WI38 (cell line): ENCODE results near the gene AK2.

Experiments used
- H3K4me3 ChIP-seq: 2 replicates; pipeline ENCODE4 v1.5.1; 2011; ENCODE audit warnings: low read depth, mild to moderate bottlenecking, control low read depth, low read length
- CTCF ChIP-seq: IDR thresholded peaks from 2 replicates; pipeline ENCODE4 v1.5.1; 2012; ENCODE audit warnings: low read depth, mild to moderate bottlenecking, control low read depth, low read length

AK2 gene

GRCh38 chr1:33017175-33017574 is 19.5 kb downstream of the AK2 start:
- no peak overlapping the region for H3K4me3 ChIP-seq
- no peak for TF ChIP-seq CTCF

- no peak overlapping the region for H3K4me3 ChIP-seq
- TF ChIP-seq CTCF = no peak
These were observed 21.5 kb downstream of the AK2 start for GRCh38 chr1:33015216-33015615.

- TF ChIP-seq CTCF = no peak
- H3K4me3 ChIP-seq = no peak overlapping the region
These were observed 22.1 kb downstream of the AK2 start for GRCh38 chr1:33014464-33015163.

- TF ChIP-seq CTCF = no peak
These were observed 22.9 kb downstream of the AK2 start for GRCh38 chr1:33013791-33014190.

GRCh38 chr1:33012165-33012564 is 24.5 kb downstream of the AK2 start:
- TF ChIP-seq CTCF = no peak
- no peak overlapping the region for H3K4me3 ChIP-seq

More at GRCh38 chr1:33013791-33014190, 22.9 kb downstream of the AK2 start:
- no peak overlapping the region for H3K4me3 ChIP-seq

- TF ChIP-seq CTCF = no peak
- H3K4me3 ChIP-seq = no peak overlapping the region
These were observed 25.6 kb downstream of the AK2 start for GRCh38 chr1:33010932-33011731.

GRCh38 chr1:33009561-33009960 is 27.1 kb downstream of the AK2 start:
- no peak for TF ChIP-seq CTCF
- no peak overlapping the region for H3K4me3 ChIP-seq
